Stimulated activated naive CD8-positive, alpha-beta T cell treated with anti-CD3 and anti-CD28 coated beads, Interleukin-15, Interleukin-2, amounts not matched to agents 100 U/mL and 50 U/mL, for 24 hours (primary cell): ENCODE measurements around the gene TCERG1.

ENCODE experiments used
- ATAC-seq: fragments of 150-1000 bp; cut with Tn5 transposase; one replicate; pipeline ENCODE4 v1.10.0; 2021
- DNase-seq: peaks from one replicate; pipeline ENCODE4 v3.0.0; 2021

Gene TCERG1

DNA sequence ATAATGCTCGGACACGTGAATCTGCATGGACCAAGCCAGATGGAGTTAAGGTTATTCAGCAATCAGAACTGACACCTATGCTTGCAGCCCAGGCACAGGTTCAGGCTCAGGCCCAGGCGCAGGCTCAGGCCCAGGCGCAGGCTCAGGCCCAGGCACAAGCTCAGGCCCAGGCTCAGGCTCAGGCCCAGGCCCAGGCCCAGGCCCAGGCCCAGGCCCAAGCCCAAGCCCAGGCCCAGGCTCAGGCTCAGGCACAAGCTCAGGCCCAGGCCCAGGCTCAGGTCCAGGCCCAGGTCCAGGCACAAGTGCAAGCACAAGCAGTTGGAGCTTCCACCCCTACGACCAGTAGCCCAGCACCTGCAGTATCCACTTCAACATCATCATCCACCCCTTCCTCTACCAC lies 11.8 kb downstream of the TCERG1 start:
- no peak for ATAC-seq

DNA sequence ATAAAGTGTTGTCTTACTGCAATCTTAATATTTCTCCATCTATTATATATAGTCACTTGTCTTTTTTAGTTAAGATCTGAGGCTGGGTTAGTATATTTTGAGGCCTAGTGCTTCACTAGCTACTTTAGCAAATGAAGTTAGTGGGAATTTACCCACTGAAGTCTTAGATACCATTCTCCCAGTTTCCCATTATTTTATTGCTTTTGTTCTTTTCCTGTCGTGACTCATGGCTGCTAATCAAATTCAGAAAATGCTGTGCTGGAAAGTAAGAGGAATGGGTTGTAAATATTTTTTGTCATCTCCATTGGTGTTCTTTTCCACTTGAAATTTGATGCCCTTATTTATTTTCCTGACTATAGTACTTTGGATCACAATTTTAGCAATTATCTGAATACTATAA lies 14.2 kb downstream of the TCERG1 start:
- DNase-seq (no peak), ATAC-seq (no peak)

More for the DNA sequence above, 11.8 kb downstream of the TCERG1 start:
- no peak for DNase-seq

DNA sequence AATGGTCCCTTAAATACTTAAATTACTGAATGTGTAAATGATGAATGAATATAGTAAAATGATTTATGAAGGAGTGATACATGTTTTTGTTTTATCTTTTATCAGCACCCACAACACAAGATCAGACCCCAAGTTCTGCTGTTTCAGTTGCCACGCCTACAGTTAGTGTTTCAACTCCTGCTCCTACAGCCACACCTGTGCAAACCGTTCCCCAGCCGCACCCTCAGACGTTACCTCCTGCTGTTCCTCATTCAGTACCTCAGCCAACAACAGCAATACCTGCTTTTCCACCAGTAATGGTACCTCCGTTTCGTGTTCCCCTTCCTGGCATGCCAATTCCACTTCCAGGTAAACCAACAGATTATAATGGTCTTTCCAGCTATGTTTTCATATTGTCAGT lies 16.3 kb downstream of the TCERG1 start:
- ATAC-seq: no peak
- DNase-seq: no peak

DNA sequence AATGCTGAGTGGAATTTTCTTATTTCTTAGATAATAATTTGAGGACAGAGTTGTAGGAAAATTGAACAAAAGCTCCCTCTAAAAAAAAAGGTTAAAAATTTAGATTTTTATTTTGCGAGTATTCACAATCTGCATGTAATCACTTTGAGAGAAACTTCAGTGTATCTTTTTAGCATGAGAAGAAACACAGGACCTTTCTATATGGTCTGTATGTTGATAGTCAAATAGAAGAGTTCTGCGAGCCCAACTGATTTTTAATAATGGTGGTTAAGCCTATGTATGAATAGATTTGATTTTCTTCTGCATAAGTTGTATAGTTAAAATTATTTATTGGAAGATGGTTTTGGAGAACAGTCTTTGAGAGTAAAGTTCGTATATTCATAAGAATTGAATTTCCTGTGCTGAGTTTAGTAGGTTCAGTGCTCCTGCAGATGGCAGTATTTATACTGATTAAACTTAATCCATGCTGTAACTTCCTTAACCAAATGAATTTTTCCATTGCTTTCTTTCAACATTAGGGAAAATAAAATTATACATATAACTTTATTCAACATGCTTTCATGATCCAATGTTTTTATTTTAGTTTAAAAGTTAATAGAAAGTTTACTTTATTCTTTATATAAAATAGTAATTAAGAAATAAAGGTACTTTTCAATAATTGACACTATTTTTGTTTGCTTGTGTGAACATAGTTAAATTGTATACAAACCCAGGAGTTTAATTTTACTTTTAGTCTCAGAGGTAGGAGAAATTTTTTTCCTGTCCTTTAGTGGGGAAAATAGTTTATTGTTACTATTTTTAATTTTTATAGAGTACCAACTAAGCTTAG lies 19.6 kb downstream of the TCERG1 start:
- ATAC-seq: no peak
- no peak for DNase-seq

DNA sequence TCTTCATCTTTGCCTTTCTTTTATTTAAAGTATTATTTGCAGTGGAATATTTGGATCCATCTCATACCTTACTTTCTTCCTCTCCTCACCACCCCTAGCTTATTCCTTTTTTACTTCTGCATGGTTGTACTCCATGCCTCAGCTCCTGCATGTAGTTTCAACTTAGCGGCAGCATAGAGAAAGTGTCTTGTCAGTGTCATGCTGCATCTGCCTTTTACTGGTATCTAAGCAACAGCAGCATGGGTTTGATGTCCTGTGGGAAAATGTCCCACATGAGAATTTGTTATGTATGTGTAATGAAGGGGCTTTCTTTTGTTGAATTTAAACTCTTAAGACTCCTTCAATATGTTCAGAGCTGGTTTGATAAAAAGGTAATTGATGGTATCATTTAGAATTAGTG lies 20.6 kb downstream of the TCERG1 start:
- DNase-seq: no peak
- ATAC-seq: no peak

DNA sequence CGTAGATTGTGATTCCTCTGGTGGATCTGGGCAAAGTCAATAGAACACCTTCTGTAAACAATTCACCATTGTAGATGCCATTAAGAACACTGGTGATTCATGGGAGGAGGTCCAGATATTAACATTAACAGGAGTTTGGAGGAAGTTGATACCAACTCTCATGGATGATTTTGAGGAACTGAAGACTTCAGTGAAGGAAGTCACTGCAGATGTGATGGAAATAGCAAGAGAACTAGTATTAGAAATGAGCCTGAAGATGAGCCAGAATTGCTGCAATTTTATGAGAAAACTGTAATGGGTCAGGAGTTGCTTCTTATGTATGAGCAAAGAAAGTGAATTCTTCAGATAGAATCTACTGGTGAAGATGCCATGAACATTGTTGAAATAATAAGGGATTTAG lies 26.9 kb downstream of the TCERG1 start:
- DNase-seq (no peak), ATAC-seq (no peak)

DNA sequence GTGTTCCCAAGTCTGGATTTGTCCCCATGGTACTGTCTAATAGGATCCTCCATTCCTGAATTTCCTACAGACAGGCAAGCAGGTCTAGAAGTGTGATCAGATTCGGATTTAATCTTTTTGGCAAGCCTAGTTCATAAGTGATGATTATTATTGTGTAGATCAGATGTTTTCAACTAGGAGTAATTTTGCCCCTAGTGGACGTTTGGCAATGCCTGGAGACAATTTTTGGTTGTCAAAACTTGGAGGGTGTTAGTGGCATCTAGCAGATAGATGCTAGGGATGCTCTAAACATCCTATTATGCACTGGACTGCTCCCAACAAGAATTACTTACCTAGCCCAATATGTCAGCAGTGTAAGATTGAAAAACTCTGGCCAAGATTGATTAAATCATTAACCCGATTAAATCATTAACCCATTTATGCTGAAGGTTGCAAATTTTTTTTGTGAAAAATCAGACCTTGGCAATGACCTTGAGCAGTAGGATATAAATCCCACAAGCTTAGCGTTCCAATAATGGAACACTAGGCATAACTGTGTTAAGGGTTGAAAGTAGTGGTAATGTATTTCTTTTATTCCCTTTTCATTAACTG lies 28.2 kb downstream of the TCERG1 start:
- DNase-seq (no peak), ATAC-seq (no peak)

DNA sequence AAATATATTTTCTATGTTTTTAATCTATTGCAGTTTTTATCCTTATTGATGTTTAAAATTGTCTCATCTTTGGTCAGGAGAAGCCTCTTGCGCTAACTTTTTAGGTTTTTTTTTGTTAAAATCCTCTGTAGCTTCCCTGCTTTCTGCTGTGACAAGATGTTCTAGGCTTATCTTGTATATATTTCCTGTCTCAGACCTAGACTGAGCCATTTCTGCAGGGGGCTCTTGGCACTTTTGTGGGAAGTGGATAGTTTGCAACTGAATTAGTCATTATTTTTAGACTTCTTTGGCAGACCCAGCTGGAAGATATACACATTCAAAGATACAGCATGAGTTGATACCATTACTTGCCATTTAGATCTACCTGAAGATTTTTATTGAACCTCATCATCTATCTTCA lies 28.8 kb downstream of the TCERG1 start:
- ATAC-seq (no peak), DNase-seq (no peak)

DNA sequence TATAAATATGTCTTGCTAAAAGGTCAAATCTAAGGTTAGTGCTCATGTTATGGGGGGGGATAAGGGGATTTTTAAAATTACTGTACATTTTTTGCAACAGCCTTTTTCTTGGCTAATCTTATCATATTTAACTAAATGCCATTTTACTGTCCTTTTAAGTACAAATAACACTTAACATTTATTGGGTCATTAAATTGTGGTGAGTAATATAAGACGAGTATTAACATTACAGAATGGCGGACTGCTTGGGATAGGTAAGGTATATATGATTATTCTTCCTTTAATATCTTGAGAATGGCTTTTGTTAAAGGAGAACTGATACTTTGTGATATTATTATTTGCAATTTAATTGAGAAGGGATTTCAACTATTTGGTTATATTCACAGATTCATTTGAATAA lies 35.6 kb downstream of the TCERG1 start:
- ATAC-seq (no peak), DNase-seq (no peak)

DNA sequence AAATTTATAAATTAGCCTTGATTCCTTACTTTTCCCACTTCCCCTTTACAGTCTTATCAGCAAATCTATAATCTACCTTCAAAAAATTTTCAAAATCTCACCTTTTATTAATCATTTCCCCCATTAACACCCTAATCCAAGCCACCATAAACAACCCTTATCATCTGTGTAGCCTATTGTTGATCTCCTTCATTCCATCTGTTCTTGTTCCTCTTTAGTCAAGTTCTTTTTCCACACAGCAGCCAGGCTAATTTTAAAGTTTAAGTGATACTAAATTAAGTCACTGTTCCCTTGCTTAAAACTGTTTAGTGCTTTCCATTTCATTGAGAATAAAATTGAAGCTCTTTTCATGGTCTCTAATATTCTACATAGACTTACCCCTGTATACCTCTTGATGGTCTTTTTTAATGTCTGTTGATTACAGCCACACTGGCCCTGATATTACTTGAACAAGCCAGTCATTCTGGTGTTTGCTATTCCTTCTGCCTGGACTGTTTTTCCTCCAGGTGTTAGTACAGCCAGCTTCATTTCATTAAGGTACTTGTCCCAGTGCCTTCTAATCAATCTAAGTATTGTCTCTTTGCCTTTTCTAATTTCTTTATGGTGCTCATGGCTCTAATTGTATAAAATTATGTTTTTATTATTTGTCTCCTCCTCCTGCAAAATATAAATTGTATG lies 37.7 kb downstream of the TCERG1 start:
- DNase-seq (no peak), ATAC-seq (no peak)

DNA sequence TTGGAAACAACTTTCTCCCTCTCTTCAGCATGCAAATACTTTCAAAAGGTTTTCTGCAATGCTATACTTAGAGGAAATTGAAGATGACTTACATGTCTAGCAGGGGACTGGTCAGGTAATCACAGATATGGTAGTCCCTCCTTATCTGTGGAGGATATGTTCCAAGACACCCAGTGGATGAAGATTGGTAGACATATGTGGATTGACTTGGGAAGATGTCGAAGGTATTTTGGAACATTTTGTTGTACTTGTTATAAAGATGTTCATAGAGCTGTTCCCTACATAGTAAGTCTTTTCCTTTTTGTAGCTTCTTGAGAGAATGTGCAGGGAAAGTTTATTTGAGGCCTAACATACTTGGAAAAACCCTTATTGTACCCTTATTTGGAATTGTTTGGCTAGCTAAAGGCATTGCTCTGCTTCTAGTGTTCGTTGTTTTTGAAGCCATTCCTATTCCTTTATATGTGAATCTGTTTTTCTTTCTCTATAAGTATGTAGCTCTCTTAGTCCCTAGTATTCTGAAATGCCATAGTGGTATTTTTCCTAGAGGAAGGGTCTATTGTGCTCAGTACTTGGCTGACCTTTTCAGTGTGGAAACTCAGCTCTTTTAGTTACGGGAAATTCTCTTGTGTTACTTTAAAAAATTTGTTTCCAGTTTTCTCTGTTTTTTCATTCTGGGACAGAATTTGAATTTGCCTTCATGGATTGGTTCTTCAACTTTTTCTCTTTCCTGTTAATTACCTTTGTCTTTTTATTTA lies 43.1 kb downstream of the TCERG1 start:
- DNase-seq (no peak), ATAC-seq (no peak)

DNA sequence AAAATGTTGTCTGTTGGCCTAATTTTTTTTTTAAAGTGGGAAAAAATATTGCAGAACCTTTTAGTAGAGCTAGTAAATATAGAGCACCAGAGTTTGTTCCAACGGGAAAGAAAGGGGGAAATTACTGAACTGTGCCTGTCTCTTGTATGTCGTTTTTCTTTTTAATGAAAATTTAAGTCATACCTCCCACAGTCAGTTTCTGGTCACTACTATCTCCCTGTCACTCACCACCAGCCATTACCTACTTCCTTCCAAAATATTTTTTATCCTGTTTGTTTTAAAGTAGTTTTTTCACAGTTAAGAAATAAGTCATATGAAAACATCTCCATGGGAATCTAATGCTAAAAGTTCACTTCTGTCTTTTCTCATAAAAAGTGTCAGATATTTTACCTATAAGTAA lies 47.5 kb downstream of the TCERG1 start:
- ATAC-seq: no peak

DNA sequence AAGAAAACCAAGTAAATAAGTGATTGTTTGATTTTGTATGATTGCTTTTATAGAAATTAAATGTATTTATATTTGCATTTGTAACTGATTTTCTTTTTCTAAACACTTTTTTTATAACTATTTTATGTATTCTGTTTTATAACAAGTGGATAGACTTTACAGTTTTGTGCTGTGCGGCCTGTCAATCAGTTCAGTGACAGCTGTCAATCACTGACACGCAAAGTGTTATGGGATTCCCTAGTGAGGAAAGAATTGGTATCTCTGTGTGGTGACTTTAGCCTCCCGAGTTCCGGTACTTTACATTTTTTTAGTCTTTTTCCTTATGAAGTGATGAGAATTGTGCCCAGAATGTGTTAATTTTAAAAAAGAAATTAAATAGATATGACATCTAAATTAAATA lies 52.5 kb downstream of the TCERG1 start:
- no peak for ATAC-seq
- DNase-seq: no peak

More for the DNA sequence above, 47.5 kb downstream of the TCERG1 start:
- DNase-seq: no peak

DNA sequence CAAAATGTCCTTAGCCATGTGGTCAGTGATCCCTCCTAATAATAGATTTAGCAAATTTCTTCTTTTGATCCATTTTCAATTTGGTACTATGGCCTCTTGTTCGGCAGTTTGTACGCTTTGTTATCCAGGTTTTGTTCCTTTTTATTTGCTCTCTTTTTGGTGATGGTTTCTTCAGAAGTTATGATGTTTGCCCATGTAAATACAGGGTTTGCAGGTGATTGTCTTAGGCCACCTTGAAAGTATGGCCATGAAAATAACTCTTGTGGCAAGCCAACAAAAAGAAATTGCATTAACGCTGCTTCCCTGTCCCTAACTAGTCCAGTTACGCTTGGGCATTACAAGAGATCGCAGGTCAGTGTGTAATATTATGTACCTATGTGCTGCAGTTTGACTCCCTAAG lies 60.3 kb downstream of the TCERG1 start:
- DNase-seq (no peak), ATAC-seq (no peak)

DNA sequence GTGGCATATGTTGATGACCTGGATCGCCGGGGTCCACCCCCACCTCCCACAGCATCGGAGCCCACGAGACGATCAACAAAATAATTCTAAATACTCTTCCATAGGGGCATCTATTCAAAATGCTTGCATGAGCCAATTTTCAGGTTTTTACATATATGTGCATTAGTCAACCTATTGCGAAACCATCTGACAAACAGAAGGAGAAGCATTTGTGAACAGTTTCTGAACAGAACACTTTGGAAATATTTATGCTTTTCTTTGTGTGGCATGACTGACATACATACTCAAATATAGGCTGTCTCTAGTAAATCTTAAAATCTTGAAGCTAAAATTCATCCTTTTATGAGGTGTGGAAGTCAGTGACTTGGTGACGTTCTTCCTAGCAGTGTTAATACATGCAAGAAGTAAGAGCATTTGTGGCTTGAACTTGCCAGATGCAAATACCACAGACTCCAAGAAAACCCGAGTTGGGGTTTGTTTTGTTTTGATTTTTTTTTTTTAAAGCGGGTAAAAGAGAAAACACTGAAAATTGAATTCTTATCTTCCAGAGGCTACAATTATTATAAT lies 63.5 kb downstream of the TCERG1 start:
- no peak for ATAC-seq
- DNase-seq: no peak

DNA sequence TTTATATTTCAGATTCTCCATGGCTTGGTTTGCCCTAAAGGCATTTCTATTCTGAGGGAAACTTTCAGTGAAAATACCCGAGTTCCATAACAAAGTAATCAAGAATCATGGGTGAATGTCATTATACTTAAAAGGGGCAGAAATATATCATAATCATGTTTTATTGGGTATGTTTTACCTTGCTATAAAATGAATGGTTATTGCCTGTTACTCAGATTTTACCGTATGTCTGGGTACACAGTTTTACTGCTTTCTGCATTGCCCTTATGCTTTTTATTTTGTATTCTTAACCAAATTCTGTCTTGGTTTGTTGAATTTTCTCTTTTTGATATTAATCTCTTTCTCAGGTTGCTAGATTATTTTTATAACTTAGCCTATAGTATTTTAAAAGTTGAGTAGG lies 66.3 kb downstream of the TCERG1 start:
- DNase-seq: no peak
- ATAC-seq: no peak

DNA sequence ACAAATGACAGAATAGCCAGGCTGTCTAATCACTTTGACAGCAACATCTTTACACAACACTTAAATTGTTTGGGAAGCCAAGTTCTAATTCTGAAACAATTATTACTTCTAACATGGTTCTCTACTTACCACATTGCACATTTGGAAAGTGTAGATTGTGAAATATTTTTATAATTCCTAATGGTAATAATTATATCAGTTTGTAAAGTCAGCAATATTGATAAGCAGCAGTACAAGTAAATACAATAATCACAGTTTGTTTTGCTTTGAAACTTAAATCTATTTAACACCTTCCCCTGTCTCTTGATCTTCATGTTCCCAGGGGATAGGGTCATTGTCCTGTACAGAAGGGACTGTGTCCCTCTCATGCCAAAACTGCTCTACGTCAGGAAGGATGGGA lies 67.4 kb downstream of the TCERG1 start:
- DNase-seq: no peak
- no peak for ATAC-seq

DNA sequence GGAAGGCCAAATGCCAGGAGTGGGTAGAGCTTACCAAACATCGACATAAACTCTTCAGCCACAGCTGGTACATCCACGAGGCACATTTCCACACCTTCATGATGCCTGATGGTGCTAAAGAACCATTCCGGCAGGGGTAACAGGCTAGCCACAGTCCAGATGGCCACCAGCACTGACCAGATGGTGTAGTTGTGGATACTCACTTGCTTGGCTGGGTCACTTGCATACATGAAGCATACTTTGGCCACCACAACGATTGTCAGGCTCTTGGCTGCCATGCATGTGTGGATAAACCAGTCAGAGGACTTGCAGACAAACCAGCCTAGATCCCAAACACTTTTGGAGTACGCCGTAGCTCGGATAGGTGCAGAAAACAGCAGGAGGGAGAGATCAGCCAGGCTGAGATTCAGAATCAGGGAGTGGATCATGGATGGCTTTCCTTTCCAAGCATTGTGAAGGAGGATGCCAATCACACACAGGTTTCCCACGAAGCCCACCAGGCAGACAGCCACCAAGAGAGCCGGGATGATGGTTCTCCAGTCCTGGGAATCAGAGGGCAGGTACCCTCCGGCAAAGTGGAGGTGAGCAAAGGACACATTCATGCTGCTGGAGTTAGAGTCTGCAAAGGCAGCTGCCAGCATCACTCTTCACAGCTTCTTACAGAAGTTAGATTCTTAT lies 68.5 kb downstream of the TCERG1 start:
- ATAC-seq: no peak
- no peak for DNase-seq

DNA sequence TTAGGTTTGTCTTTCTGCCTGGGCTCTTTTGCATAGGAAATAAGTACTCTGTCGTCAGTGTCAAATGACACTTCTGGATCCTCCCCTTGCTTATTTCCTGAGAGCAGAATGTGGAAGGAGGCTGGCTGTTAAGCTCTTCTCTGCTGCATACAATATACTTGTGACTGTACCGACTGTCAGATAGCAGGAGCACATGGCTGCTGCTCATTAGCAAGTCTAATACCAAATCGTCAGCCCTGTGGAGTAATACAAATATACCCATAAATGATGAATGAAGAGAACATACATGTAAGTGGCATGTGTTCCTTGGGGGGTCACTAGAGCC lies 69.0 kb downstream of the TCERG1 start, which contains the start of gene GPR151:
GPR151 (minus strand) TSS at position 40 of the 325 bp plus-strand sequence. CDS start 77 bp downstream, outside the sequence.
- ATAC-seq (no peak), DNase-seq (no peak)

DNA sequence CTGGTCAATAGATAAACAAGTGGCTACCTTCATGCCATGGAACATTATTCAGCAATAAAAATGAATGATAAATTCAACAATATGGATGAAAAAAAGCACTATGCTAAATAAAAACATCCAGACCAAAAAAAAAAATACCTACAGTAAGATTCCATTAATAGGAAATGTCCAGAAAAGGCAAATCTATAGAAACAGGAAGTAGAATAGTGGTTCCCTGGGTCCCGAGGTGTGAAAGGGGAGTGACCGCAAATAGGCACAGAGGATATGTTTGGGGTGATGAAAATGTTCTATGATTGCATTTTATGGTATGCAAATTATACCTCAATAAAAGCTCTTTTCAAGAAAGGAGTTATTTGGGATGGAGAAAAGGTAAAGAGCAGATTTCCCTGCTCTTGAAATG lies 72.4 kb downstream of the TCERG1 start:
- DNase-seq (no peak), ATAC-seq (no peak)

DNA sequence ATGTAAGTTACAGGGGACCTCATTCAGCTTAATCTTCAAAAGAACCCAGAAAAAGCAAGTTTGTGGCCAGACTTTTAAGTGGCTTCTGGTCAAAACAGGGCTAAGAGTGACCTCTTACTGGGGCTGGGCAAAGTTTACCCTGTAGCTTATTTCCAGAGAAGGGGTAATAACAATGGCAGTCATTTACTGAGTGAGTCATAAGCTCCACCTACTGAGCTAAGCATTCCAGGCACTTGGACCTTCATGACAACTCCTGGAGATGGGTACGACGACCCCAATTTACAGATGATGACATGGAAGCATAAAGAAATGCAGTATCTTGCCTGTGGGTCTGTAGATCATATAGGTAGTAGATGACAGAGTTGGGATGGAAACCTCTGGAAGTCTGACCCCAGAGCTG lies 73.6 kb downstream of the TCERG1 start:
- no peak for ATAC-seq

More for the DNA sequence above, 73.6 kb downstream of the TCERG1 start:
- no peak for DNase-seq
